CD4-positive, alpha-beta T cell treated with Interleukin-21 for 1 hour (primary cell): ENCODE measurements around the gene CFAP46.

Experiments used
- DNase-seq: peaks from one replicate; pipeline ENCODE4 v3.0.0-alpha.2; 2020

Gene CFAP46

DNA sequence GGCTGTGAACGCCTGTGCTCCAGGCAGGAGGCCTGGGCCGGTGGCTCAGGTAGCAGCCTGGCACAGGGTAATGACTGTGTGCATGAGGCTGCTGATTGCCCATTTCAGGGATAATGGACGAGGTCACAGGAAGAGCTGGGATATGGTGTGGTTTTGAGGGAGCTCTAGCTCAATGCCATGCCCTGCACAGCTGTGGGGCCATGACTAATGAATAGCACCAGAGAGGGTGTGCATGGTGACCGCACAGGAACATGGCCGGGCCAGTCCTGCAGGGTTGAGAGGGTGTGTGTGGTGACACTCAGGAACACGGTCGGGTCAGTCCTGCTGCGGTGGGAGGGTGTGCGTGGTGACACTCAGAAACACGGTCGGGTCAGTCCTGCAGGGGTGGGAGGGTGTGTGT is 178.3 kb downstream of the CFAP46 start:
- DNase-seq = no peak

- no peak for DNase-seq
Observed at GRCh38 chr10:132763545-132763944, 178.8 kb downstream of the CFAP46 start.

DNA sequence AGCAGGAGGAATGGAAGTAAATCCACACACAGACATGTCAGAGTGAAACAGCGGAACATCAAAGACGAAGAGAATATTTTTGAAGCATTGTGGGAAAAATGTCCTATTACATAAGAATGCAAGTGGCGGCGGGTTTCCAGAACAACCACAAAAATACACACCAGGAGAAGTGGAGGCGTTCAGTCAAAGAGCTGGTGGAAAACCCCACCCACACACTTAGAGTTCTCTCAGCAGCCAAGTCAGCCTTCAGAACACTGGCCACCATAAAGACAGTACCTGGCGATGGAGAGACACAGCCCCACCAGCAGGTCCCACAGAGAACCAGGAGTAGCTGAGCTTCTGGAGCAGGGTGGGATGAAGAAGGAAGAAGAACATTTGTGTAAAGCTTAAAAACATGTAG is 180.1 kb downstream of the CFAP46 start:
- DNase-seq = no peak

DNA sequence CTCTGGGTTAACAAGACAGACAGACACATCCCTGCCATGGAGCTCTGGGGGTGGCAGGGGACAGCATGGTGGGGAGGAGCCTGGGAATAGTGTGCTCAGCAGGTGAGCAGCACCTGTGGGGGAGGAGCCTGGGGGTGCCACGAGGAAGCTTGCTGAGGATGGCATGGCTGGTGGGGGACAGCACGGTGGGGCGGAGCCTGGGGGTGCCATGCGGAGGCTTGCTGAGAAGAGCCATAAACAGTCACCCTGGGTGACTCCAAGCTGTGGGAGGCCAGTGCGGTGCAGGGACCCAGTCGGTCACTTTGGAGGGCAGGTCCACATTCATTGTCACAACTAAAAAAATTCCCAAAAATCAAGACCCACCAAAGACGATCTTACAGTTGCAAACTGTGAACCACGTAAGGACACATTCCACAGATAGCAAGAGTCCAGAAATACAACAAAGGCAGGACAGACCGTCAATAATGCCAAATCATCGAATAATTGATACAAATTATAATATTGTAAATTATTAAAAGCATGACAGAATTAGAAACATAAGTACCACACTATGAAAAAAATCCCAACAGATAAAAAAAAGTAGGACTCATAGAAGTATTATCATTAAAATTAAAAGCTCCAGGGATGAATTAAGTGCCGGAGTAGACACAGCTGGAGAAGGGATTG is 180.8 kb downstream of the CFAP46 start:
- DNase-seq = no peak

DNA sequence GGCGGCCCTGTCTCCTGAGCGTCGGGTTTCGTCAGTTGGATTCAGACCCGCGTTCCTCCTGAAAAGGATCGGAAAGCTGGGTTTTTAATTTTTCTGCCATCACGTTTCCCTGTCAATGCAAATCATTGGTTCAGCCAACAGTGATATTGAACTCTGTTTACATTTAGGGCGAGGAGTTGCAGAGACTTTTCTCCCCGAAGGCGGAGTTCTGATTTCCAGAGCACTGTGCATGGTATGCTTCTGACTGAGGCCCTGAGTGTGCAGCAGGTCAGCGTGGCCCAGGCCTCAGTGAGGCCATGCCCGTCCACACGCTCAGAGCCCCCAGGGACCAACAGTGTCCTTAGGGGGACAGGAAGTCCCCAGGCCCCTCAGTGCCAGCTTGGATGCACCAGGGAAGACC is 183.5 kb downstream of the CFAP46 start:
- DNase-seq = no peak
